ENCODE results near the gene KLHL5. TPM values are rescaled to one million over a fixed set of nuclear protein-coding genes. Genes with fewer than 3 reads are reported as not detected.

Gene KLHL5, protein sequence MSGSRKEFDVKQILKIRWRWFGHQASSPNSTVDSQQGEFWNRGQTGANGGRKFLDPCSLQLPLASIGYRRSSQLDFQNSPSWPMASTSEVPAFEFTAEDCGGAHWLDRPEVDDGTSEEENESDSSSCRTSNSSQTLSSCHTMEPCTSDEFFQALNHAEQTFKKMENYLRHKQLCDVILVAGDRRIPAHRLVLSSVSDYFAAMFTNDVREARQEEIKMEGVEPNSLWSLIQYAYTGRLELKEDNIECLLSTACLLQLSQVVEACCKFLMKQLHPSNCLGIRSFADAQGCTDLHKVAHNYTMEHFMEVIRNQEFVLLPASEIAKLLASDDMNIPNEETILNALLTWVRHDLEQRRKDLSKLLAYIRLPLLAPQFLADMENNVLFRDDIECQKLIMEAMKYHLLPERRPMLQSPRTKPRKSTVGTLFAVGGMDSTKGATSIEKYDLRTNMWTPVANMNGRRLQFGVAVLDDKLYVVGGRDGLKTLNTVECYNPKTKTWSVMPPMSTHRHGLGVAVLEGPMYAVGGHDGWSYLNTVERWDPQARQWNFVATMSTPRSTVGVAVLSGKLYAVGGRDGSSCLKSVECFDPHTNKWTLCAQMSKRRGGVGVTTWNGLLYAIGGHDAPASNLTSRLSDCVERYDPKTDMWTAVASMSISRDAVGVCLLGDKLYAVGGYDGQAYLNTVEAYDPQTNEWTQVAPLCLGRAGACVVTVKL
- 10.0 and 17.3 TPM in 2 replicates for total RNA-seq

DNA sequence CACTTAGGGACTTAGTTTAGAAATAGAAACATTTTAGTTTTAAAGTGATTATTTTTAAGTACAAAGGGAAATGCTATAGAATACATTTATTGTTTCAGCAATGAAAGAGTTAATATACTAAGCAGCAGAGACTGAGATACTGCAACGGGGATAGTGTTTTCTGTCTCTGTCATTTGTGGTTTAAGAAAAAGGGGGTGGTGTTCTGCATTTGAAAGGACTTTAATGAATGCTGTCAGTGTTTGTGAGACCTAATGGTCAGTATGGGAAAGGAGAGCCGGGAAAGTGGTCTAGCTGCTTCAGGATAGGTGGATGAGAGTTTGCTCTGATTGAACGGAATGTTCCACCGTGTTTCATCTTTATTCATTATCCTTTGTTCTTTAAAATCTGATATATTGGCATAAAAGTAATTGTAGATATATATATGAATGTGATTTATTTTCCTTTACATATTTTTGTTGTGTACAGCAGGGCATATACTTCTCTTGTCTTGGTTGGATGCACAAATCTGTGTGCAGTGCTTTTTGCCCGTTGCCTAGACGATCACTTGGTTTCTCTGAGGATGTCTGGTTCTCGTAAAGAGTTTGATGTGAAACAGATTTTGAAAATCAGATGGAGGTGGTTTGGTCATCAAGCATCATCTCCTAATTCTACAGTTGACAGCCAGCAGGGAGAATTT lies at the start of gene KLHL5:
Gene KLHL5 (plus strand): TSS at position 139 of the 676 bp plus-strand sequence. CDS start 421 bp downstream, at position 560.

DNA sequence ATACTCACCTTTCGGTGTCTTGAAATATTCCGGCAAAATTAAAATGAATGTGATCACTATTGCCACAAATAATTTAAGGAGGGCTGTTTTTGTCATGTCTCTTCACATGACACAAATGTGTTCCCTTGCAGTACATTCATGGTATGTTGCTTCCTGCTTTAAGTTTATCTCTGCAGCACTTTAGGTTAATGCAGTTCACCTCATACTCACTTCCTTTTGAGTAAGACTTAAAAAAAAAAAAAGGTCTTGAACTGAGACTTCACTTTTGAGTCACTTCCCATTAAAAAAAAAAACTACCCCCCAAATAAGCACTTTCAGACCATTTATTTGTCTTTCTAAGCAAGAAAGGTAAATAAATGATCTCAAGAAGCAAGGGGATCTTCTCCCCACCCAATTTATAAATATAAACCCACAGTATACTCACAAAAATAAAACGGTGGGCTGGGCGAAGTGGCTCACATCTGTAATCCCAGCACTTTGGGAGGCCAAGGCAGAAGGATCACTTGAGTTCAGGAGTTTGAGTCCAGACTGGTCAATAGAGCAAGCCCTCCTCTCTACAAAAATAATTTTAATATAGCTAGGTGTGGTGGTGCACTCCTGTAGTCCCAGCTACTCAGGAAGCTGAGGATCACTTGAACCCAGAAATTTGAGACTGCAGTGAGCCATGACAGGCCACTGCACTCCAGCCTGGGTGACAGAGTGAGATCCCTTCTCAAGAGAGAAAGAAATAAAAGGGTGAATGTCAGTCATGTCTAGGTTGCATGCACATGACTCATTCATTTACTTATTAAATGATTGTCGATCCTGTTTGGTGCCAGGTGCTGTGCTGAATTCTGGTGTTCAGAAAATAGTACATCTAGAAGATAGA lies 29.6 kb upstream of the KLHL5 start, which contains the start of gene TMEM156:
Gene TMEM156 (minus strand): TSS at position 192 of the 868 bp plus-strand sequence. CDS start 96 bp downstream, at position 96.

Other genes starting within 250 kb of the KLHL5 start
- gene TLR6, start 205.4 kb upstream of the KLHL5 start, total RNA-seq: 4.7 and 7.8 TPM in 2 replicates
- gene FAM114A1, start 194.4 kb upstream of the KLHL5 start, total RNA-seq: 395 and 414 TPM in 2 replicates
- gene TMEM156, start 29.8 kb upstream of the KLHL5 start, total RNA-seq: not detected in 2 replicates
- 10.5 and 13.3 TPM in 2 replicates for gene WDR19, start 120.3 kb downstream of the KLHL5 start, total RNA-seq